CD14-positive monocyte (primary cell): ENCODE measurements around the gene TMEM132D. TPM values are rescaled to one million over a fixed set of nuclear protein-coding genes. Genes with fewer than 3 reads are reported as not detected.

ENCODE experiments used
- DNase-seq, 3 donors: peaks; one replicate each; pipeline ENCODE4 v3.0.0-alpha.2; 2011 to 2022
- H2AFZ ChIP-seq: 2 replicates; pipeline ENCODE4 v1.6.0; 2012; ENCODE audit warnings: mild to moderate bottlenecking, low read depth, low read length, inconsistent platforms; ENCODE audit not compliant: insufficient read depth, poor library complexity, severe bottlenecking
- H3K27ac ChIP-seq, 2 donors: 1 replicate in 1 of 2; 2 replicates in 1 of 2; pipeline ENCODE4 v1.5.1; 2012 to 2013; ENCODE audit warnings: low read length in 2 of 2, control low read depth in 1 of 2, inconsistent platforms in 1 of 2, low read depth in 1 of 2, mild to moderate bottlenecking in 1 of 2
- H3K27me3 ChIP-seq, 2 donors: one replicate each; pipeline versions ENCODE4 v1.6.0 to v1.6.1; 2011 to 2013; ENCODE audit warnings: low read length in 2 of 2; ENCODE audit not compliant: control insufficient read depth in 2 of 2, insufficient read depth in 2 of 2
- H3K36me3 ChIP-seq, 2 donors: replicated peaks in 1 of 2; 1 replicate in 1 of 2; 2 replicates in 1 of 2; pipeline versions ENCODE4 v1.5.1 to v1.6.1; 2012 to 2013; ENCODE audit warnings: low read length in 2 of 2, control low read depth in 1 of 2, inconsistent platforms in 1 of 2, mild to moderate bottlenecking in 1 of 2; ENCODE audit not compliant: insufficient read depth in 2 of 2, control insufficient read depth in 1 of 2
- H3K4me1 ChIP-seq, 2 donors: 1 replicate in 1 of 2; 2 replicates in 1 of 2; pipeline versions ENCODE4 v1.5.1 to v1.6.1; 2012 to 2013; ENCODE audit warnings: low read length in 2 of 2, control low read depth in 1 of 2, inconsistent platforms in 1 of 2, mild to moderate bottlenecking in 1 of 2, moderate library complexity in 1 of 2; ENCODE audit not compliant: insufficient read depth in 2 of 2, control insufficient read depth in 1 of 2
- H3K4me2 ChIP-seq: replicated peaks from 2 replicates; pipeline ENCODE3; 2012; ENCODE audit warnings: low read length, moderate library complexity, mild to moderate bottlenecking; ENCODE audit not compliant: poor library complexity, severe bottlenecking; ENCODE audit errors: extremely low read depth
- H3K4me3 ChIP-seq, 3 experiments: fragments of 200-600 bp in 1 of 3; sonication (generic) in 1 of 3; replicated peaks in 1 of 3; 1 replicate in 2 of 3; 2 replicates in 1 of 3; pipeline ENCODE4 v1.5.1; 2011 to 2013; ENCODE audit warnings: low read length in 3 of 3, mild to moderate bottlenecking in 3 of 3, control low read depth in 2 of 3, low read depth in 2 of 3, inconsistent platforms in 1 of 3, moderate library complexity in 1 of 3
- H3K79me2 ChIP-seq: 2 replicates; pipeline ENCODE4 v1.6.0; 2012; ENCODE audit warnings: mild to moderate bottlenecking, control low read depth, inconsistent platforms, low read length, moderate library complexity; ENCODE audit not compliant: insufficient read depth
- H3K9ac ChIP-seq: 2 replicates; pipeline ENCODE4 v1.6.0; 2017; ENCODE audit warnings: low read length, mild to moderate bottlenecking; ENCODE audit not compliant: insufficient read depth, poor library complexity, severe bottlenecking
- H3K9me3 ChIP-seq, 2 donors: replicated peaks in 1 of 2; 1 replicate in 1 of 2; 2 replicates in 1 of 2; pipeline versions ENCODE4 v1.5.1 to v1.6.1; 2012 to 2013; ENCODE audit warnings: low read length in 2 of 2, control low read depth in 1 of 2; ENCODE audit not compliant: control insufficient read depth in 1 of 2, insufficient read depth in 1 of 2
- H4K20me1 ChIP-seq: 2 replicates; pipeline ENCODE4 v1.6.0; 2012; ENCODE audit warnings: mild to moderate bottlenecking, low read length, control low read depth, moderate library complexity; ENCODE audit not compliant: insufficient read depth
- H3K27ac Mint-ChIP-seq, 7 donors: one replicate each; pipeline ENCODE4 v1.8.0; 2020; ENCODE audit warnings: mild to moderate bottlenecking in 7 of 7, mixed read lengths in 7 of 7, moderate library complexity in 6 of 7, inconsistent platforms in 2 of 7
- H3K27me3 Mint-ChIP-seq, 3 donors: one replicate each; pipeline ENCODE4 v1.8.0; 2021 to 2022; ENCODE audit warnings: low read depth in 3 of 3, mild to moderate bottlenecking in 3 of 3, mixed read lengths in 3 of 3, moderate library complexity in 3 of 3, inconsistent platforms in 1 of 3
- H3K36me3 Mint-ChIP-seq, 2 donors: one replicate each; pipeline ENCODE4 v1.8.0; 2020; ENCODE audit warnings: mixed read lengths in 2 of 2, inconsistent platforms in 1 of 2, mild to moderate bottlenecking in 1 of 2
- H3K4me1 Mint-ChIP-seq: one replicate; pipeline ENCODE4 v1.8.0; 2020; ENCODE audit warnings: mild to moderate bottlenecking, mixed read lengths
- H3K4me3 Mint-ChIP-seq, 2 donors: one replicate each; pipeline ENCODE4 v1.8.0; 2020; ENCODE audit warnings: mild to moderate bottlenecking in 2 of 2, mixed read lengths in 2 of 2, moderate library complexity in 1 of 2
- H3K9me3 Mint-ChIP-seq, 7 donors: one replicate each; pipeline ENCODE4 v1.8.0; 2020 to 2022; ENCODE audit warnings: mixed read lengths in 7 of 7, mild to moderate bottlenecking in 6 of 7, moderate library complexity in 6 of 7, inconsistent platforms in 2 of 7
- WGBS: methylation state at CpG from one replicate; pipeline ENCODE4 v1.1.5; 2013; ENCODE audit warnings: missing lambda C conversion rate; ENCODE audit not compliant: insufficient coverage; 5-methylcytosine and 5-hydroxymethylcytosine counted together
- intact Hi-C, 2 donors: fragments of 100-400 bp; cut with micrococcal nuclease; formaldehyde crosslinking; loops; one replicate each; pipeline versions ENCODE4 v1.15.0 to v1.15.1; 2023
- polyA plus RNA-seq, 3 donors: library from polyadenylated mRNA; depleted of rRNA in 1 of 3; unstranded in 2 of 3; stranded (reverse) in 1 of 3; fragments of 300-500 nt in 2 of 3; fragments of >200 nt in 1 of 3; fragmentation: Illumina TruSeq in 2 of 3; gene quantifications; 1 replicate in 2 of 3; 2 replicates in 1 of 3; pipeline ENCODE4 v1.2.3, GENCODE V29; 2012 to 2021
- TF ChIP-seq, protein P1 (sequence below): fragments of 200-600 bp; IDR thresholded peaks from one replicate; pipeline ENCODE4 v1.8.0; 2022; ENCODE audit warnings: antibody characterized with exemption, mild to moderate bottlenecking

Gene TMEM132D
- polyA plus RNA-seq, 3 donors = 0.04 TPM; not detected in 2

DNA sequence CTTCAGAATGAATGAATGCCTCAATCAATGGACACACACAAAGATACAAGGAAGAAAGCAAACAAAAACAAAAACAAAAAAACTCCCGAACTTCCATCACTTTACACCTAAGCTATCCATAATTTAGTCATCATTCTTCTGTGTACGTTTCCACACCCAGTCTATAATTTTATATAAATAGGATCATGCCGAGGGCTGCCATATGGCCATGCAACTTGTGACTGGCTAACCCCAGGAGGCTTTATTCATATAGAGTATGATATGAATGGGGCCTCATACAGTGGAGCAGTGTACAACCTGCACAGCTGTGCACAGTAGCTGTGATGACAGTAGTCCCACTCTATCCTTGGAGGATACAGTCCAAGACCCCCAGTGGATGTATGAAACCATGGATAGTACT, 365.7 kb downstream of the TMEM132D start:
- Mint-ChIP-seq H3K27ac (peak overlapping the region in 1 of 7 donors; percentile 54), H3K27me3 (peaks cover 0 to 3% (median 0%) of the 10 kb centered on the region in 3 donors), H3K9me3 (peaks cover 1 to 33% (median 9%) of the 10 kb centered on the region in 7 donors), H3K4me3 (no peak overlapping the region), H3K4me1 (no peaks in the 10 kb centered on the region), H3K36me3 (no peaks in the 10 kb centered on the region)
- Histone ChIP-seq H3K27me3 (no peaks in the 10 kb centered on the region), H3K4me3 (no peak overlapping the region), H3K36me3 (no peaks in the 10 kb centered on the region), H3K4me2 (no peak overlapping the region), H3K27ac (no peak overlapping the region), H3K9ac (no peak overlapping the region), H3K4me1 (no peaks in the 10 kb centered on the region), H3K9me3 (peaks cover 11 to 20% of the 10 kb centered on the region in 2 donors), H4K20me1 (no peaks in the 10 kb centered on the region), H3K79me2 (no peaks in the 10 kb centered on the region), H2AFZ (no peak overlapping the region)
- TF ChIP-seq, protein P1, sequence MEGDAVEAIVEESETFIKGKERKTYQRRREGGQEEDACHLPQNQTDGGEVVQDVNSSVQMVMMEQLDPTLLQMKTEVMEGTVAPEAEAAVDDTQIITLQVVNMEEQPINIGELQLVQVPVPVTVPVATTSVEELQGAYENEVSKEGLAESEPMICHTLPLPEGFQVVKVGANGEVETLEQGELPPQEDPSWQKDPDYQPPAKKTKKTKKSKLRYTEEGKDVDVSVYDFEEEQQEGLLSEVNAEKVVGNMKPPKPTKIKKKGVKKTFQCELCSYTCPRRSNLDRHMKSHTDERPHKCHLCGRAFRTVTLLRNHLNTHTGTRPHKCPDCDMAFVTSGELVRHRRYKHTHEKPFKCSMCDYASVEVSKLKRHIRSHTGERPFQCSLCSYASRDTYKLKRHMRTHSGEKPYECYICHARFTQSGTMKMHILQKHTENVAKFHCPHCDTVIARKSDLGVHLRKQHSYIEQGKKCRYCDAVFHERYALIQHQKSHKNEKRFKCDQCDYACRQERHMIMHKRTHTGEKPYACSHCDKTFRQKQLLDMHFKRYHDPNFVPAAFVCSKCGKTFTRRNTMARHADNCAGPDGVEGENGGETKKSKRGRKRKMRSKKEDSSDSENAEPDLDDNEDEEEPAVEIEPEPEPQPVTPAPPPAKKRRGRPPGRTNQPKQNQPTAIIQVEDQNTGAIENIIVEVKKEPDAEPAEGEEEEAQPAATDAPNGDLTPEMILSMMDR = no peak
- DNase-seq = no peak
- no CpG with 5 or more reads among the region's 3 CpGs for WGBS
- intact Hi-C loops = no loop called here

GRCh38 chr12:129534966-129535750, 368.7 kb downstream of the TMEM132D start:
- WGBS = no CpG with 5 or more reads among the region's 3 CpGs
- DNase-seq = no peak
- Histone ChIP-seq H3K27ac (no peak overlapping the region), H3K4me1 (no peaks in the 10 kb centered on the region), H3K27me3 (no peaks in the 10 kb centered on the region), H3K4me3 (no peak overlapping the region), H3K4me2 (no peak overlapping the region), H3K9me3 (peaks cover 11 to 14% of the 10 kb centered on the region in 2 donors), H4K20me1 (no peaks in the 10 kb centered on the region), H2AFZ (no peak overlapping the region), H3K36me3 (no peaks in the 10 kb centered on the region), H3K79me2 (no peaks in the 10 kb centered on the region), H3K9ac (no peak overlapping the region)
- Mint-ChIP-seq H3K36me3 (no peaks in the 10 kb centered on the region), H3K27ac (no peak overlapping the region), H3K9me3 (peaks cover 1 to 24% (median 6%) of the 10 kb centered on the region in 7 donors), H3K27me3 (peaks cover 0 to 2% (median 0%) of the 10 kb centered on the region in 3 donors), H3K4me3 (no peak overlapping the region), H3K4me1 (no peaks in the 10 kb centered on the region)
- intact Hi-C loops = no loop called here
- TF ChIP-seq, protein P1 = no peak
